Tibial nerve (tissue), 4 donors: ENCODE measurements around the gene NUCB2.
"Not testable (repeated sequence)": the region's sequence is repeated elsewhere in the genome, so short reads cannot be mapped to it uniquely, and the experiment has no call there.

Source experiments
- CTCF ChIP-seq, 5 experiments: fragments of 200-600 bp in 3 of 5; fragments of 450-650 bp in 2 of 5; sonication (generic) in 3 of 5; IDR thresholded peaks; one replicate each; pipeline ENCODE4 v1.5.1; 2016 to 2019; ENCODE audit warnings: antibody characterized with exemption in 5 of 5, mild to moderate bottlenecking in 3 of 5, moderate library complexity in 2 of 5
- EP300 ChIP-seq, 2 donors: sonication (generic); formaldehyde crosslinking; IDR thresholded peaks; one replicate each; pipeline ENCODE4 v1.6.1; 2017; ENCODE audit warnings: antibody characterized with exemption in 2 of 2, mild to moderate bottlenecking in 1 of 2

- not testable (repeated sequence) for TF ChIP-seq CTCF, EP300 (IDR thresholded peaks at IDR 0.05)
Observed at GRCh38 chr11:17239927-17240326, 36.6 kb upstream of the NUCB2 start.
